Keratinocyte (primary cell): ENCODE results near the gene CHFR. TPM values are rescaled to one million over a fixed set of nuclear protein-coding genes. Genes with fewer than 3 reads are reported as not detected.
"Not testable (repeated sequence)": the region's sequence is repeated elsewhere in the genome, so short reads cannot be mapped to it uniquely, and the experiment has no call there.

Experiments
- DNase-seq: peaks from one replicate; pipeline ENCODE4 v3.0.0-alpha.2; 2011; ENCODE audit warnings: low read depth, missing footprints, low spot score
- FAIRE-seq: peaks from 2 replicates; lab custom pipeline; 2011; peaks lifted over from hg19 to GRCh38; lab: Jason Lieb, UNC
- H2AFZ ChIP-seq: 2 replicates; pipeline ENCODE4 v1.6.0; 2012; ENCODE audit warnings: low read length, control low read depth, inconsistent platforms; ENCODE audit not compliant: control insufficient read depth
- H3K27ac ChIP-seq: 2 replicates; pipeline ENCODE4 v1.5.1; 2011; ENCODE audit warnings: low read length; ENCODE audit not compliant: control insufficient read depth, insufficient read depth
- H3K27me3 ChIP-seq: 3 replicates; pipeline ENCODE4 v1.6.0; 2011; ENCODE audit warnings: low read length; ENCODE audit not compliant: control insufficient read depth, insufficient read depth; ENCODE audit errors: extremely low read depth
- H3K36me3 ChIP-seq, 2 experiments: 2 replicates in 1 of 2; 3 replicates in 1 of 2; pipeline ENCODE4 v1.5.1; 2011; ENCODE audit warnings: low read length in 2 of 2, mild to moderate bottlenecking in 1 of 2; ENCODE audit not compliant: control insufficient read depth in 2 of 2, insufficient read depth in 2 of 2; ENCODE audit errors: extremely low read depth in 1 of 2
- H3K4me1 ChIP-seq: 3 replicates; pipeline ENCODE4 v1.5.1; 2011; ENCODE audit warnings: low read length; ENCODE audit not compliant: control insufficient read depth, insufficient read depth; ENCODE audit errors: extremely low read depth
- H3K4me2 ChIP-seq: 3 replicates; pipeline ENCODE4 v1.6.0; 2011; ENCODE audit warnings: low read depth, low read length; ENCODE audit not compliant: control insufficient read depth, insufficient read depth; ENCODE audit errors: extremely low read depth
- H3K4me3 ChIP-seq, 3 experiments: fragments of 200-600 bp in 1 of 3; sonication (generic) in 1 of 3; 2 replicates in 2 of 3; 3 replicates in 1 of 3; pipeline ENCODE4 v1.5.1; 2011 to 2016; ENCODE audit warnings: low read length in 3 of 3, mild to moderate bottlenecking in 3 of 3, control low read depth in 2 of 3, inconsistent platforms in 1 of 3, low read depth in 1 of 3, mixed read lengths in 1 of 3, mixed run types in 1 of 3, moderate library complexity in 1 of 3; ENCODE audit not compliant: control insufficient read depth in 2 of 3, insufficient read depth in 2 of 3; ENCODE audit errors: extremely low read depth in 1 of 3
- H3K79me2 ChIP-seq: 2 replicates; pipeline ENCODE4 v1.6.0; 2012; ENCODE audit warnings: low read length; ENCODE audit not compliant: control insufficient read depth, insufficient read depth
- H3K9ac ChIP-seq: 3 replicates; pipeline ENCODE4 v1.6.0; 2011; ENCODE audit warnings: low read length; ENCODE audit not compliant: control insufficient read depth, insufficient read depth; ENCODE audit errors: extremely low read depth
- H3K9me1 ChIP-seq: 3 replicates; pipeline ENCODE4 v1.6.0; 2011; ENCODE audit warnings: low read length; ENCODE audit not compliant: control insufficient read depth, insufficient read depth; ENCODE audit errors: extremely low read depth
- H3K9me3 ChIP-seq: 2 replicates; pipeline ENCODE4 v1.5.1; 2012; ENCODE audit warnings: low read depth, low read length; ENCODE audit not compliant: control insufficient read depth
- H4K20me1 ChIP-seq: 3 replicates; pipeline ENCODE4 v1.6.0; 2011; ENCODE audit warnings: low read length; ENCODE audit not compliant: control insufficient read depth, insufficient read depth; ENCODE audit errors: extremely low read depth
- EZH2 ChIP-seq: IDR thresholded peaks from one replicate; pipeline ENCODE4 v1.6.1; 2012; ENCODE audit warnings: inconsistent platforms, mild to moderate bottlenecking, low read length, moderate library complexity
- dilution Hi-C: fragments of 300-500 bp; cut with MboI; formaldehyde crosslinking; loops from one replicate; pipeline ENCODE4 v1.7.0; 2020; ENCODE audit warnings: low sequenced_read_pairs; ENCODE audit not compliant: extremely low pct_ligation_motif_present
- polyA plus RNA-seq, 5 experiments: library from polyadenylated mRNA; depleted of rRNA in 3 of 5; stranded (reverse) in 3 of 5; stranded (forward) in 1 of 5; unstranded in 1 of 5; fragments of >200 nt; gene quantifications; 1 replicate in 1 of 5; 2 replicates in 3 of 5; 3 replicates in 1 of 5; pipeline versions ENCODE4 v1.2.1 to v1.2.3, GENCODE V29; 2011 to 2012; ENCODE audit warnings: missing spikeins in 2 of 5, low read depth in 1 of 5, low replicate concordance in 1 of 5
- TF ChIP-seq, protein P1 (sequence below), 3 experiments: IDR thresholded peaks in 1 of 3; conservative IDR thresholded peaks in 1 of 3; optimal IDR thresholded peaks in 1 of 3; 2 replicates in 2 of 3; 3 replicates in 1 of 3; pipeline versions ENCODE3 to v1.5.1; 2011; ENCODE audit warnings: low read length in 3 of 3, mild to moderate bottlenecking in 3 of 3, moderate library complexity in 2 of 3, control low read depth in 1 of 3, inconsistent platforms in 1 of 3; ENCODE audit not compliant: insufficient read depth in 2 of 3; ENCODE audit errors: extremely low read depth in 1 of 3

Gene CHFR
- polyA plus RNA-seq, 1 donor (not counting 4 experiments of a cell fraction or from before 2014, with no cell fraction given) = 35.8 TPM

DNA sequence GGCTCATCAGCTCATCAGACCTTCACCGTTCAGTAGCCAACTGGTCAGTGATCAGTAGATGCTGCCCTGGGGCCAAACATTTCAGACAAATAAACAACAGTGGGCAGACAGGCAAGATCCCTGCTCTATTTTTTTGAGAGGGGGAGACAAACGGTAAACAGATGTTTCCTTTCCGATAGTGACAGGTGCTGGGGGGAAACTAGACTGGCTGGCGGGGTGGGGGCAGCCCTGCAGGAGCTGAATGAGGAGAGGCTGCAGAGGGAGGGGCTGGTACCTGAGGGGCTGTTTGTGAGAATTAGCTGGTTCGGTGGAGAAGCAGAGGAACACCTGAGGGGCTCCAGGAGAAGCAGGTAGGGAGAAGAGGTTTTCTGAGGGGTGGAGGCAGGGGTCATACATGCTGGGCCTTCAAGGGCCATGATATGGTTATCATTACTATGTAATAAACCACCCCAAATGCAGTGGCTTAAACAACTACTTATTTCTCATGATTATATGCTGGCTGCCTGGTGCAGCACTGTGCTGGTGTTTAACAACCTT, 50.5 kb downstream of the CHFR start:
- no peak overlapping the region for H3K27ac ChIP-seq
- H3K36me3 ChIP-seq = peaks cover 11 to 31% of the 10 kb centered on the region in 2 experiments
- H3K4me3 ChIP-seq = no peak overlapping the region
- H3K4me2 ChIP-seq = no peak overlapping the region
- H3K79me2 ChIP-seq = no peaks in the 10 kb centered on the region
- H3K9me3 ChIP-seq = no peaks in the 10 kb centered on the region
- no peak for TF ChIP-seq EZH2
- TF ChIP-seq, protein P1, sequence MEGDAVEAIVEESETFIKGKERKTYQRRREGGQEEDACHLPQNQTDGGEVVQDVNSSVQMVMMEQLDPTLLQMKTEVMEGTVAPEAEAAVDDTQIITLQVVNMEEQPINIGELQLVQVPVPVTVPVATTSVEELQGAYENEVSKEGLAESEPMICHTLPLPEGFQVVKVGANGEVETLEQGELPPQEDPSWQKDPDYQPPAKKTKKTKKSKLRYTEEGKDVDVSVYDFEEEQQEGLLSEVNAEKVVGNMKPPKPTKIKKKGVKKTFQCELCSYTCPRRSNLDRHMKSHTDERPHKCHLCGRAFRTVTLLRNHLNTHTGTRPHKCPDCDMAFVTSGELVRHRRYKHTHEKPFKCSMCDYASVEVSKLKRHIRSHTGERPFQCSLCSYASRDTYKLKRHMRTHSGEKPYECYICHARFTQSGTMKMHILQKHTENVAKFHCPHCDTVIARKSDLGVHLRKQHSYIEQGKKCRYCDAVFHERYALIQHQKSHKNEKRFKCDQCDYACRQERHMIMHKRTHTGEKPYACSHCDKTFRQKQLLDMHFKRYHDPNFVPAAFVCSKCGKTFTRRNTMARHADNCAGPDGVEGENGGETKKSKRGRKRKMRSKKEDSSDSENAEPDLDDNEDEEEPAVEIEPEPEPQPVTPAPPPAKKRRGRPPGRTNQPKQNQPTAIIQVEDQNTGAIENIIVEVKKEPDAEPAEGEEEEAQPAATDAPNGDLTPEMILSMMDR (optimal IDR thresholded peaks at IDR 0.05 in 1 of 3, IDR thresholded peaks at IDR 0.05 in 1 of 3, conservative IDR thresholded peaks at IDR 0.05 in 1 of 3; ENCODE audit: extremely low read depth in 1 of 3, insufficient read depth in 2 of 3, low read length in 3 of 3) = no peak
- H3K4me1 ChIP-seq = no peaks in the 10 kb centered on the region
- peaks cover 5% of the 10 kb centered on the region for H4K20me1 ChIP-seq
- no peak overlapping the region for H2AFZ ChIP-seq
- H3K27me3 ChIP-seq = no peaks in the 10 kb centered on the region
- FAIRE-seq (no peak), DNase-seq (no peak)
- H3K9me1 ChIP-seq = no peaks in the 10 kb centered on the region
- dilution Hi-C loops = no loop called here
- H3K9ac ChIP-seq = no peak overlapping the region

DNA sequence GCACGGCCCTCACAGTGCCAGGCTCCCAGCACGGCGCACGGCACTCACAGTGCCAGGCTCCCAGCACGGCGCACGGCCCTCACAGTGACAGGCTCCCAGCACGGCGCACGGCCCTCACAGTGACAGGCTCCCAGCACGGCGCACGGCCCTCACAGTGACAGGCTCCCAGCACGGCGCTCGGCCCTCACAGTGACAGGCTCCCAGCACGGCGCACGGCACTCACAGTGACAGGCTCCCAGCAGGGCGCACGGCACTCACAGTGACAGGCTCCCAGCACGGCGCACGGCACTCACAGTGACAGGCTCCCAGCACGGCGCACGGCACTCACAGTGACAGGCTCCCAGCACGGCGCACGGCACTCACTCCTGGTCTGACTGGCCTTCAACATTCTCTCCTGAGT, 51.2 kb downstream of the CHFR start:
- H3K4me3 ChIP-seq, DNase-seq, H3K27ac ChIP-seq, H3K9me1 ChIP-seq, H3K79me2 ChIP-seq, H2AFZ ChIP-seq, H3K9ac ChIP-seq, H3K27me3 ChIP-seq, H3K4me2 ChIP-seq, H3K4me1 ChIP-seq, H3K9me3 ChIP-seq, FAIRE-seq, dilution Hi-C loops, H4K20me1 ChIP-seq: not testable (repeated sequence)
- H3K36me3 ChIP-seq = peaks cover 10 to 30% of the 10 kb centered on the region in 2 experiments
